Vagina (tissue), 2 donors: ENCODE measurements around the gene TRIM46. TPM values are rescaled to one million over a fixed set of nuclear protein-coding genes. Genes with fewer than 3 reads are reported as not detected.
A peak's percentile ranks its signal among the peaks of the same experiment; 100 is the strongest.

Experiments
- DNase-seq, 2 donors: peaks; one replicate each; pipeline ENCODE4 v3.0.0-alpha.2; 2017; ENCODE audit errors: extremely low spot score in 2 of 2
- H3K27ac ChIP-seq: fragments of 200-600 bp; sonication (generic); one replicate; pipeline ENCODE4 v1.5.1; 2019
- H3K27me3 ChIP-seq: fragments of 200-600 bp; sonication (generic); one replicate; pipeline ENCODE4 v1.5.1; 2019
- H3K36me3 ChIP-seq, 2 donors: fragments of 200-600 bp; sonication (generic); one replicate each; pipeline ENCODE4 v1.5.1; 2017 to 2019
- H3K4me1 ChIP-seq: fragments of 200-600 bp; sonication (generic); one replicate; pipeline ENCODE4 v1.5.1; 2019
- H3K4me3 ChIP-seq, 2 donors: fragments of 200-600 bp; sonication (generic); 1 replicate in 1 of 2; 2 replicates in 1 of 2; pipeline ENCODE4 v1.5.1; 2016 to 2019
- H3K9me3 ChIP-seq: fragments of 200-600 bp; sonication (generic); one replicate; pipeline ENCODE4 v1.5.1; 2019
- CTCF ChIP-seq, 3 experiments: fragments of 450-650 bp in 2 of 3; fragments of 200-600 bp in 1 of 3; sonication (generic) in 1 of 3; IDR thresholded peaks; one replicate each; pipeline ENCODE4 v1.5.1; 2017 to 2019; ENCODE audit warnings: antibody characterized with exemption in 3 of 3, mild to moderate bottlenecking in 2 of 3, moderate library complexity in 2 of 3
- POLR2A ChIP-seq, 2 donors: fragments of 450-650 bp; IDR thresholded peaks; one replicate each; pipeline ENCODE4 v1.6.1; 2017; ENCODE audit warnings: antibody characterized with exemption in 2 of 2, mild to moderate bottlenecking in 2 of 2, moderate library complexity in 2 of 2
- POLR2AphosphoS5 ChIP-seq, 2 donors: sonication (generic); formaldehyde crosslinking; IDR thresholded peaks; one replicate each; pipeline ENCODE4 v1.9.0; 2017; ENCODE audit warnings: antibody characterized with exemption in 2 of 2, mild to moderate bottlenecking in 2 of 2, low read depth in 1 of 2; ENCODE audit not compliant: insufficient read depth in 1 of 2
- intact Hi-C: fragments of 100-400 bp; cut with DNase I; formaldehyde crosslinking; loops from one replicate; pipeline ENCODE4 v1.15.1; 2023
- total RNA-seq: library from RNA; depleted of rRNA; stranded (reverse); fragments of >200 nt; gene quantifications from one replicate; pipeline ENCODE4 v1.2.3, GENCODE V29; 2016

TRIM46 gene
- total RNA-seq, 1 donor from 2014 or later = 2.7 TPM

GRCh38 chr1:155181371-155182051 lies 7.9 kb downstream of the TRIM46 start:
- H3K27ac ChIP-seq = no peak overlapping the region
- no peak for TF ChIP-seq POLR2AphosphoS5 (IDR thresholded peaks at IDR 0.05; ENCODE audit: insufficient read depth in 1 of 2, low read depth in 1 of 2)
- TF ChIP-seq CTCF (IDR thresholded peaks at IDR 0.05) = no peak
- no peak for TF ChIP-seq POLR2A (IDR thresholded peaks at IDR 0.05)
- DNase-seq = peak in 1 of 2 donors; percentile 54
- H3K27me3 ChIP-seq = no peaks in the 10 kb centered on the region
- H3K36me3 ChIP-seq = no peaks in the 10 kb centered on the region
- no peaks in the 10 kb centered on the region for H3K9me3 ChIP-seq
- H3K4me1 ChIP-seq = peaks cover 5% of the 10 kb centered on the region
- intact Hi-C loops = no loop called here
- H3K4me3 ChIP-seq = no peak overlapping the region

- no peaks in the 10 kb centered on the region for H3K36me3 ChIP-seq
- no peak overlapping the region for H3K27ac ChIP-seq
- intact Hi-C loops = no loop called here
- H3K9me3 ChIP-seq = no peaks in the 10 kb centered on the region
- H3K4me1 ChIP-seq = peaks cover 1% of the 10 kb centered on the region
- peak in 1 of 2 donors; percentile 79 for DNase-seq
- H3K4me3 ChIP-seq = no peak overlapping the region
- no peaks in the 10 kb centered on the region for H3K27me3 ChIP-seq
- TF ChIP-seq POLR2A (IDR thresholded peaks at IDR 0.05) (no peak), CTCF (IDR thresholded peaks at IDR 0.05) (no peak), POLR2AphosphoS5 (IDR thresholded peaks at IDR 0.05; ENCODE audit: insufficient read depth in 1 of 2, low read depth in 1 of 2) (no peak)
Measured at GRCh38 chr1:155182052-155182550, 8.5 kb downstream of the TRIM46 start.

DNA sequence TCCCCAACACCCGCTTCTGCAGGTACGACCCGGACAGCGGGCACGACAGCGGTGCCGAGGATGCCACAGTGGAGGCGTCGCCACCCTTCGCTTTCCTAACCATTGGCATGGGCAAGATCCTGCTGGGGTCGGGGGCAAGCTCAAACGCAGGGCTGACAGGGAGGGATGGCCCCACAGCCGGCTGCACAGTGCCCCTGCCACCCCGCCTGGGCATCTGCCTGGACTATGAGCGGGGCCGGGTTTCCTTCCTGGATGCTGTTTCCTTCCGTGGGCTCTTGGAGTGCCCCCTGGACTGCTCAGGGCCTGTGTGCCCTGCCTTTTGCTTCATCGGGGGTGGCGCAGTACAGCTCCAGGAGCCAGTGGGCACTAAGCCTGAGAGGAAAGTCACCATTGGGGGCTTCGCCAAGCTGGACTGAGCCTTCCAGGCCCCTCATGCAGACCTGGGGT lies 10.1 kb downstream of the TRIM46 start:
- Histone ChIP-seq H3K27ac (no peak overlapping the region), H3K27me3 (no peaks in the 10 kb centered on the region), H3K4me1 (no peaks in the 10 kb centered on the region), H3K9me3 (no peaks in the 10 kb centered on the region), H3K36me3 (no peaks in the 10 kb centered on the region), H3K4me3 (no peak overlapping the region)
- intact Hi-C loops = no loop called here
- TF ChIP-seq POLR2A (IDR thresholded peaks at IDR 0.05) (no peak), POLR2AphosphoS5 (IDR thresholded peaks at IDR 0.05; ENCODE audit: insufficient read depth in 1 of 2, low read depth in 1 of 2) (no peak), CTCF (IDR thresholded peaks at IDR 0.05) (no peak)
- DNase-seq = no peak

DNA sequence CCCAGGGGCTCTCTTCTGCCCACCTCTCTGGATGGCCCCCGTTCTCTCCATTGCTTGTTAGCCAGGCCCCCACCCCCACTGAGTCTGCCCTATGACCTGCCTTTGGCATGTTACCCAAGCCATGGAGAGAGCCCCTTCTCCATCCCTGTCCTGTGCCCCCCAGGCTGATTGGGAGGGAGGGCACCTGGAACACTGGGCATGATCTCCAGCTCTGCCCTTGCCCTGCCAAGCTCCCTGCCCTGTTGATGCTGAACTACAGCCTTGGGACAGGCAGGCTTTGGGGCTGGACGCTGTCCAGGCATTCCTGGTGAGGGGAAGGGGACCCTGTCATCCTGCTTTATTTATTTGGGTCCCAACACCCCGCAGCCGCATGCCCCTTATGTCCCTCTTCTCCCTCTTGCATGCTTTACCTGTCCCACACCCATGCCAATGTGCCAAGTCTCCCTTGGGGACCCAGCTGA lies 10.7 kb downstream of the TRIM46 start:
- intact Hi-C loops = no loop called here
- H3K27ac ChIP-seq = no peak overlapping the region
- H3K4me1 ChIP-seq = no peaks in the 10 kb centered on the region

More for the DNA sequence above, 10.7 kb downstream of the TRIM46 start:
- Histone ChIP-seq H3K36me3 (no peaks in the 10 kb centered on the region), H3K9me3 (no peaks in the 10 kb centered on the region), H3K27me3 (no peaks in the 10 kb centered on the region), H3K4me3 (no peak overlapping the region)
- DNase-seq = no peak
- no peak for TF ChIP-seq POLR2AphosphoS5 (IDR thresholded peaks at IDR 0.05; ENCODE audit: insufficient read depth in 1 of 2, low read depth in 1 of 2)
- TF ChIP-seq POLR2A (IDR thresholded peaks at IDR 0.05) = no peak
- TF ChIP-seq CTCF (IDR thresholded peaks at IDR 0.05) = no peak
